ENCODE results near the gene LCT. TPM values are rescaled to one million over a fixed set of nuclear protein-coding genes. Genes with fewer than 3 reads are reported as not detected.

LCT gene
- total and polyA plus RNA-seq, 9 of the 15 experiments (the other 6 are each of a cell fraction or from before 2014, with no cell fraction given), result 0.01 to 0.04 (median 0.03) TPM; not detected in 4

- H3K36me3 ChIP-seq (ENCODE audit: control insufficient read depth, insufficient read depth, low read length), result no peaks in the 10 kb centered on the region
- CTCF ChIA-PET (ENCODE audit: low intra/inter-chr PET ratio), result no interaction called here
- no peaks in the 10 kb centered on the region for H3K79me2 ChIP-seq (ENCODE audit: control insufficient read depth, insufficient read depth, low read length)
- no peak overlapping the region for H2AFZ ChIP-seq (ENCODE audit: low read depth, low read length)
- peaks cover 0 to 3% of the 10 kb centered on the region in 2 experiments; a peak in 1 of 5 replicates for H3K4me1 ChIP-seq (replicated peaks in 1 of 2; ENCODE audit: control insufficient read depth in 2 of 2, insufficient read depth in 2 of 2, low read length in 2 of 2)
- ATAC-seq (peak; percentile 74), DNase-seq (ENCODE audit: extremely low read depth in 1 of 4, low spot score in 3 of 4) (peak in 2 of 4 experiments; percentile 34 to 42), FAIRE-seq (peak; percentile 15)
- no TSS peak for BruUV-seq (replicated peaks)
- H3K27ac ChIP-seq (ENCODE audit: extremely low read depth, low read depth, low read length), result no peak overlapping the region
- H4K20me1 ChIP-seq (replicated peaks; ENCODE audit: control insufficient read depth, insufficient read depth, low read length), result 0 out of 2 replicates have a peak, but pooled peaks cover 3% of the 10 kb centered on the region
- no peak overlapping the region for H3K9ac ChIP-seq (ENCODE audit: insufficient read depth in 1 of 2, low read depth in 2 of 2, low read length in 2 of 2)
- no peak overlapping the region for H3K4me2 ChIP-seq (ENCODE audit: insufficient read depth, low read length)
- H3K27me3 ChIP-seq (ENCODE audit: control insufficient read depth in 2 of 2, insufficient read depth in 2 of 2, low read length in 2 of 2), result peaks cover 11 to 22% of the 10 kb centered on the region in 2 experiments; a peak in 4 of 5 replicates
- H3K4me3 ChIP-seq, result no peak overlapping the region
- no peaks in the 10 kb centered on the region for H3K9me1 ChIP-seq (ENCODE audit: control insufficient read depth, insufficient read depth, low read length)
- in situ Hi-C loops (cut with MboI), result no loop called here
- WGBS (ENCODE audit: insufficient coverage, low coverage, missing lambda C conversion rate), result 2% methylated on average over 2 of the region's 2 CpGs
- POLR2A ChIA-PET, result interaction anchor here (0.6 to 1.3 kb wide), 4 partner anchors 11 to 853 kb away, joined by 3 to 4 read pairs (median 4); no protein-coding TSS in a partner anchor
- intact Hi-C loops (cut with micrococcal nuclease), result no loop called here
- TF ChIP-seq HDAC6 (IDR thresholded peaks at IDR 0.05; ENCODE audit: low read depth, low read length) (no peak), HLTF (IDR thresholded peaks at IDR 0.05) (no peak), ELF1 (tag; IDR thresholded peaks at IDR 0.05) (no peak), E2F1 (CRISPR knock-in tag; IDR thresholded peaks at IDR 0.05) (no peak), CBFA2T3 (IDR thresholded peaks at IDR 0.05) (peak; percentile 52), ZEB2 (IDR thresholded peaks at IDR 0.05) (no peak), ARID1B (IDR thresholded peaks at IDR 0.05) (0 out of 2 replicates have a peak, but pooled peaks have one; percentile 29), TEAD4 (IDR thresholded peaks at IDR 0.05; ENCODE audit: low read length) (peak; percentile 51; the same call in 1 of the 2 replicates), TEAD4 (CRISPR knock-in tag; IDR thresholded peaks at IDR 0.05; ENCODE audit: borderline replicate concordance) (no peak), TCF3 (CRISPR knock-in tag; IDR thresholded peaks at IDR 0.05) (0 out of 2 replicates have a peak, but pooled peaks have one; percentile 19), CEBPB (tag; IDR thresholded peaks at IDR 0.05) (0 out of 2 replicates have a peak, but pooled peaks have one; percentile 17), MYBL2 (IDR thresholded peaks at IDR 0.05; ENCODE audit: low read depth) (no peak), MYBL2 (CRISPR knock-in tag; IDR thresholded peaks at IDR 0.05; ENCODE audit: borderline replicate concordance) (no peak), CBFA2T2 (conservative IDR thresholded peaks at IDR 0.05) (peak; percentile 12; the same call in 1 of the 2 replicates), MCM3 (IDR thresholded peaks at IDR 0.05) (no peak)
- peaks cover 6% of the 10 kb centered on the region for H3K9me3 ChIP-seq (replicated peaks; ENCODE audit: control insufficient read depth, insufficient read depth, low read depth, low read length)
Measured at GRCh38 chr2:135803278-135803677, 33.7 kb downstream of the LCT start.

All from K562 (cell line).